ENCODE measurements around the gene LRRC4.

DNA sequence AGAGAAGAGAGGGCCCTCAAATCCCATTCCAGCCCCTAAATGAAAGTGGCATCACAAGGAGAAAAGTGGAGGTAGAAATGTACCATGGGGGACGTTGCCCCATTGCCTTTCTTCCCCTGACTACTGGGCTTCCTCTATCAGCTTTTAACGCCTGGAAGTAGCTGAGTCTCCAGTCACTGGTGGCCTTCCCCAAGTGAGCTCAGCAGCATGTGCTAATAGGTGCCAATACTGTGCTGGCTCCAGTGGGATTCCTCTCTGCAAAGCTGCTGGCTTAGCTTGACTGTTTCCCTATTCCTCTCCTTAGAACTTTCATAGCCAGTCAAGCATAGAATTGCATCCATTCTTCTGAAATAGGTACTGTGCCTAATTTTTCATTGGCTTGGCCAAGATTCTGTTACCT lies 32.6 kb downstream of the LRRC4 start:
- TF ChIP-seq, protein P1, sequence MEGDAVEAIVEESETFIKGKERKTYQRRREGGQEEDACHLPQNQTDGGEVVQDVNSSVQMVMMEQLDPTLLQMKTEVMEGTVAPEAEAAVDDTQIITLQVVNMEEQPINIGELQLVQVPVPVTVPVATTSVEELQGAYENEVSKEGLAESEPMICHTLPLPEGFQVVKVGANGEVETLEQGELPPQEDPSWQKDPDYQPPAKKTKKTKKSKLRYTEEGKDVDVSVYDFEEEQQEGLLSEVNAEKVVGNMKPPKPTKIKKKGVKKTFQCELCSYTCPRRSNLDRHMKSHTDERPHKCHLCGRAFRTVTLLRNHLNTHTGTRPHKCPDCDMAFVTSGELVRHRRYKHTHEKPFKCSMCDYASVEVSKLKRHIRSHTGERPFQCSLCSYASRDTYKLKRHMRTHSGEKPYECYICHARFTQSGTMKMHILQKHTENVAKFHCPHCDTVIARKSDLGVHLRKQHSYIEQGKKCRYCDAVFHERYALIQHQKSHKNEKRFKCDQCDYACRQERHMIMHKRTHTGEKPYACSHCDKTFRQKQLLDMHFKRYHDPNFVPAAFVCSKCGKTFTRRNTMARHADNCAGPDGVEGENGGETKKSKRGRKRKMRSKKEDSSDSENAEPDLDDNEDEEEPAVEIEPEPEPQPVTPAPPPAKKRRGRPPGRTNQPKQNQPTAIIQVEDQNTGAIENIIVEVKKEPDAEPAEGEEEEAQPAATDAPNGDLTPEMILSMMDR (IDR thresholded peaks at IDR 0.05): no peak
- no peak for TF ChIP-seq POLR2A (IDR thresholded peaks at IDR 0.05)
